Testis (tissue), 2 donors: ENCODE data around the gene DNAJC11.

Experiments used
- POLR2A ChIP-seq: fragments of 450-650 bp; IDR thresholded peaks from one replicate; pipeline ENCODE4 v1.6.1; 2017; ENCODE audit warnings: antibody characterized with exemption, mild to moderate bottlenecking, moderate library complexity
- TF ChIP-seq, protein P1 (sequence below), 3 experiments: fragments of 450-650 bp in 2 of 3; fragments of 200-600 bp in 1 of 3; sonication (generic) in 1 of 3; IDR thresholded peaks; one replicate each; pipeline ENCODE4 v1.5.1; 2016 to 2019; ENCODE audit warnings: antibody characterized with exemption in 3 of 3, mild to moderate bottlenecking in 2 of 3, moderate library complexity in 1 of 3

DNA sequence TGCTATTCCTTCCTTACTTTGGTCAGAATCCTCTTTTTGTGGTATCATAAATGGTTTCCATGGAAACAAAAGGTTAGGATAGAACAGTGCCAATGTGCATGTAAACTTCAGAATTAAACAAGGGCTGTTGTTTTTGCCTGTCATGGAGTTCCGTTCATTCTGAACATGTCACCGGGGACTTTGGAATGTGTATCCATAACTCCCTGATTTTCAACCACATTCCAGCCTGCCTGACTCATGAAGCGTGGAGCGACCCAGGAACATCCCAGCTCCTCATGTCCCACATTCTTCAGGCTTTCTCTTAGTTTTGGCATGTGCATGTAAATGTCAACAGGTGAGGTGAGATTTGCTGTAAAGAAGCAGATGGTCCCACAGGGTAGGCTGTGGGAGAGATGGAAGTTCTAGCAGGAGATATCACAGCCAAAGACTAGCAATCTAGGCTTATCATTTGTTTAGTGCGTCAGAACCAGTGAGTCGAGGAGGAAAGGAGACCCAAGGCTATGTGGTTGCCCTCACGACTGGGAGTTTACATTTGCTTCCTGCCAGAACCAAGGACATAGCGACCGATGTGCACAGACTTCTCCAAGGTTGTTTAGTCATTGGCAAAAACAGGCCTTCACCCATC lies 23.0 kb upstream of the DNAJC11 start:
- TF ChIP-seq, protein P1, sequence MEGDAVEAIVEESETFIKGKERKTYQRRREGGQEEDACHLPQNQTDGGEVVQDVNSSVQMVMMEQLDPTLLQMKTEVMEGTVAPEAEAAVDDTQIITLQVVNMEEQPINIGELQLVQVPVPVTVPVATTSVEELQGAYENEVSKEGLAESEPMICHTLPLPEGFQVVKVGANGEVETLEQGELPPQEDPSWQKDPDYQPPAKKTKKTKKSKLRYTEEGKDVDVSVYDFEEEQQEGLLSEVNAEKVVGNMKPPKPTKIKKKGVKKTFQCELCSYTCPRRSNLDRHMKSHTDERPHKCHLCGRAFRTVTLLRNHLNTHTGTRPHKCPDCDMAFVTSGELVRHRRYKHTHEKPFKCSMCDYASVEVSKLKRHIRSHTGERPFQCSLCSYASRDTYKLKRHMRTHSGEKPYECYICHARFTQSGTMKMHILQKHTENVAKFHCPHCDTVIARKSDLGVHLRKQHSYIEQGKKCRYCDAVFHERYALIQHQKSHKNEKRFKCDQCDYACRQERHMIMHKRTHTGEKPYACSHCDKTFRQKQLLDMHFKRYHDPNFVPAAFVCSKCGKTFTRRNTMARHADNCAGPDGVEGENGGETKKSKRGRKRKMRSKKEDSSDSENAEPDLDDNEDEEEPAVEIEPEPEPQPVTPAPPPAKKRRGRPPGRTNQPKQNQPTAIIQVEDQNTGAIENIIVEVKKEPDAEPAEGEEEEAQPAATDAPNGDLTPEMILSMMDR (IDR thresholded peaks at IDR 0.05), result no peak
- no peak for TF ChIP-seq POLR2A
